Fibroblast of skin of left biceps (primary cell): Measurements from ENCODE around the gene PSMC1.
A peak's percentile ranks its signal among the peaks of the same experiment; 100 is the strongest.

Source experiments
- DNase-seq, 2 experiments: peaks; one replicate each; pipeline ENCODE4 v3.0.0-alpha.2; 2013; ENCODE audit warnings: low read depth in 2 of 2

Gene PSMC1

GRCh38 chr14:90276646-90277367, 20.5 kb downstream of the PSMC1 start:
- no peak for DNase-seq

- no peak for DNase-seq
These were observed 21.3 kb downstream of the PSMC1 start for GRCh38 chr14:90277581-90278198.

DNA sequence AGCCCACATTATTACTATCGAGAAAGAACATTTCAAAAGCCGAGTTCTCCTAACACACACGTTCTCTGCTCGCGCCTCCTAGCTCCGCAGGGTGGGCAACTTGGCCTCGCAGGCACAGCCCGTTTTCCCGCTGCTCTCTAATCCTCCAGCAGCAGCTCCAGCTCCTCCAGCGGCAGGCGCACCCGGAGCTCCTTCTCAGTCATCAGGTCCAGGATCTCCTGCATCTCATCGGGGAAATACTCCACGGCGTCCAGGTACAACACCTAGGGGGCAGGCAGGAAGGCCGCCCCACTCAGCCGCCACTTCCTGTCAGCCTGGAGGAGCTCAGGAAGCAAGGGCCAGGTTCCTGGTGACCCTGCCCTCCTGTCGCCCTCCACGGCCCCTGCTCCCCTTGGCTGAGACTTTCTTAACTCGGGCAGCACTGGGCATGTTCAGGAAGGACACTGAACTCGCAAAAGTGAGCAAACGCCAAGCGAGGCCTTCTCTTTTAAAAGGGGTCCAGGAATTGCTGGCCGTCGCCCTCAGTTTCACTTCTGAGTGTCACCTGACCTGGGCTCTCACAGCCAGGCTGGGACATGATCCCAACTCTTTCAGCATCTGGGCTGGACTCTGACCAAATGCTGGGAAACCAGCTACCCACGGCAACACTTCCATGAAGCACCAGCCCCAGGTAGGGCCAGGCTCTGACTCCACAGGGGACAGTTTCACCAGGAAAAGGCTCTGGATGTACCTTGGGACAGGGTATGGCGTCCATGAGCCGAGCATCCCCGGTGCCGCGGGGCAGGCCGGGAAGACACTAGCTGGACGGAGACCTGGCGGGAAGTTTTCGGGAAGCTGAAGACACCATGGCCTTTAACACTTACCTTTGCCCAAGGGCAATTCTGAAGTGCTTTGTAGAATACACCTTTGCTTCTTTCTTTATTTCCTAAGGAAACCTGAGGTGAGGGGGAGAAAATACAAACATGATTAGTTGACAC, 22.1 kb downstream of the PSMC1 start:
- DNase-seq = no peak

DNA sequence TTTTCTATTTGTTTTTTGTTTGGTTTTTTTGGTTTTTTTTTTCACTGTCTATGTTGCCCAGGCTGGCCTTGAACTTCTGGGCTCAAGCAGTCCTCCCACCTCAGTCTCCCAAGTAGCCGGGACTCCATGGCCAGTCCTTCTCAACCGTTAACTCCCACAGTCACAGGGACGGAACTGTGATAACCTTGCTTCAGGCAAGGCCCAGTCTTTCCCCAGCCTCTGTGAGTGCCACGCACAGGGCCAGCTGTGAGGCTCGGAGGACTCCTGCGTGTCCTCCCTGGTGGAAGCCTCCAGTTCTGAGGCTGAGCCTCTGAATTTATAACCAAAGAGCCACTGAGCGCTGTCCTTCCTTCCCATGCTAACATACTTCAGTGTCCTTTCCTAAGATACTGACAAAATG, 23.7 kb downstream of the PSMC1 start:
- DNase-seq = no peak

DNA sequence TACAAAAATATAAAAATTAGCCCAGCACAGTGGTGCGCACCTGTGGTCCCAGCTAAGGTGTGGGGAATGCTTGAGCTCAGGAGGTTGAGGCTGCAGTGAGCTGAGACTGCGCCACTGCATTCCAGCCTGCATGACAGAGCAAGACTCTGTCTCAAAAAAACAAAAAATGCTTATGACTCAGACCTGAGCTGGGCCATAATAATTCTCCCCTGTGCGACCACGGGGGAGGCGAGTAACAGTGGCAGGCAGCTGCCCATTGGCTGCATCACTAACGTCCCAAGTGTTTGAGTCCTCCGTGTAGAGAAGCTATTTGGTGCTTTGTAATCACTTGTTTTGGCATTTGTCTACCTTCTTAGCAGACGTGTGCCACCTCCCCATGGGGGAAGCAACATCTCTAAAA, 24.9 kb downstream of the PSMC1 start:
- DNase-seq = no peak

DNA sequence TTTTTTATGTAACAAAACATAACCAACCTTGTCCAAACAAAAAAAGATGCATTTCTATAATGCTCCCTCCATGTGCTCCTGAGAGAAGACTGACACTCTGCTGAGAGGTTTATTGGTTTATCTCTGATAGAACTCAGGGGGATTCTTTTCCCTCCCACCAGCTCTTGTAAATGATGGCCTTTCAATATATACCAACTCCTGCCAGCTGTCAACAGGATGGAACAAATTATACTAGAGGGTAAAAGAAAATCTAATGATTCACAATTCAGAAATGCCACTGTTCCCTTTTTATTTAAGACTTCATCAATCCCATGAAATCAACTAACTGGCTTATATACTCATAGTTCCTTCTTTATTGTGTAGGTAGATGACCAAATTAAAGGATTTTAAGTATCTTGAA, 25.4 kb downstream of the PSMC1 start:
- DNase-seq = no peak

GRCh38 chr14:90287791-90288190, 31.4 kb downstream of the PSMC1 start:
- no peak for DNase-seq

GRCh38 chr14:90288651-90289355, 32.5 kb downstream of the PSMC1 start:
- DNase-seq = no peak

DNA sequence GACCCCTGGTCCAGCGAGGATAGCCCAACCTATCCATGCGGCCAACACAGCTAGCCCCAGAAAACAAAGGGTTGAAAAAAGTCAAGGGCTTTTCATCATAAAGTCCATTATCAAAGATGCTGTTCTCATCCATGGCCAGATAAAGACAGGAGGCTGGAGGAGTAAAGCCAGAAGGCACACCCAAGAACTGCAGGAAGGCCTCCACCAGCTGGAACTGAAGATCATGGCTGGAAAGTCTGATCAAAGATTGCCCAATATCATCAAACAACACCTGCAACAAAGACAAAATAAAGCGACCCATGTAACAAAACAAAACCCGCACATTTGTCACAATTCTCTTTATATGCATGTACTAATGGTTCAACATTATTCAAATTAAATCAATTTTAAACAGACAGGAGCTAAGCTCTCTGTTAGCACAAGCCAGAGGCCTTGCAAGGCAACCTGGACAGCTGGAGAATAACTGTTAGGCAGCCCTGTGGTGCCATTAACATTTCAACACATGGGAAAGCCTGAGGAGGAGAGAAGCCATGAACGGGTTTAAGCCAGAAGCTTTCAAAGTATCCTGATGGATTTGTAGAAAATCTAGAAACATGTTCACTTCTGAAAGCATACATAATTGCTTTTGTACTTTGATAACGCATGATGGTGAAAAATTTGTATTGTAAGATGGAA, 34.1 kb downstream of the PSMC1 start:
- DNase-seq = no peak

DNA sequence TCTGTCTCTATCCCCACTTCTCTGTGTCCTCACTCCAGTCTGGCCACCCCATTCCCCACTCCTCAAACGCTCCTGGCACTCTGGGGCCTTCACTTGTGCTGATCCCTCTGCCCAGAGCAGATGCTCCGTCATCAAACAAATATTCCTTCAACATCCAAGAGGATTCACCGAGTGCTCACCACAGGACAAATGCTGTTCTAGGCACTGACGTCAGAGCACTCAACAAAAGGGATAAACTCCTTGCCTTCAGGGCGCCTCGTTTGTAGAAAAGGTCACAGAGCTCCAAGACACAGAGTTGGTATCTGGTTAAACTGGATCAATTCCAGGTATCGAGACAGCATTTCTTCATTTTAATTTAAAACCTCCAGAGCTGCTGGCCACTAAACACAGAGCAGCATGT, 35.3 kb downstream of the PSMC1 start:
- DNase-seq = no peak

DNA sequence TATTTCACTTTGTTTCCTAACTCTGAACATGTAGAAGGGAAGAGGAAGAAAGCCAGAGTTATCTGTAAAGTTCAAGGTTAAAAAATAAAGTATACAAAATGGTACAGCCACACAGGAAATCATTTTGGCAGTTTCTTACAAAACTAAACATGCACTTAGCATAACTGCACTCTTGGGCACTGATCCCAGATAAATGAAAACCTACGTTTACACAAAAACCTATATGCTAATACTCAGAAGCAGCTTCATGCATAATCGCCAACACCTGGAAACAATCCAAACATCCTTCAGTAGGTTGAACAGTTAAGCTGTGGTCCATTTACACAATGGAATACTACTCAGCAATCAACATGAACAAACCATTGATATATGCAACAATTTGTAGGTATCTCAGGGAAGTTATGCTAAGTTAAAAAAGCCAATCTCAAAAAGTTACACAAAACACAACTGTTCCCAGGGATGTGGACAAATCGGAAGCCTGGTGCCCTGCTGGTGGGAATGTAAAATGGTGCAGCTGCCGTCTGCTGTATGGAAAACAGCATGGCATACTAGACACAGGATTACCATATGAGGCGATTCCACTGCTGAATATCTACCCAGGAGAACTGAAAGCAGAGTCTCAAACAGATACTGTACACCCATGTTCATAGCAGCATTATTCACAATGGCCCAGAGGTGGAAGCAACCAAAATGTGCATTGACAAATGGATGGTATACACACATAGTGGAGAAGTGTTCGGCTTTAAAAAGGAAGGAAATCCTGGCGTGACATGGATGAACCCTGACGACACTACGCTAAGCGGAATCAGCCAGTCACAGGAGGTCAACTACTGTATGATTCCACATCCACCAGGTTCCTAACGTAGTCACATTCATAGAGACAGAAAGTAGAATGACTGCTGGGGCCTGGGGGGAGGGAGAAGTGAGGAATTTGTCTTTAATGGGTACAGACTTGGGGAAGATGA, 37.7 kb downstream of the PSMC1 start:
- DNase-seq = no peak

DNA sequence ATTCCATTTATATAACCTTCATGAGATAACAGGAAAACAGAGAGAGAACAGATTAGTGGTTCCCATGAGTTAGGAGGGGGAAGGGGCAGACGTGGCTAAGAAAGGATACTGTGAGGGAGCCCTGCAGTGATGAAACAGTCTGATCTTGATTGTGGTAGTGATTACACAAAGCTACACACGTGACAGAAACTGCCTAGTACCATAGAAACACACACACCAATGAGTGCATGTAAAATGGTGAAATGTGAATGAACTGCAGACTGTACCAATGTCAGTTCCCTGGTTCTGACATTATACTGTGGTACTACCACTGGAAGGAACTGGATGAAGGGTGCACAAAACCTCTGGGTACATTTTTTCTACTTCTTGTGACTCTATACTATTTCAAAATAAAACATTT, 38.5 kb downstream of the PSMC1 start:
- no peak for DNase-seq

DNA sequence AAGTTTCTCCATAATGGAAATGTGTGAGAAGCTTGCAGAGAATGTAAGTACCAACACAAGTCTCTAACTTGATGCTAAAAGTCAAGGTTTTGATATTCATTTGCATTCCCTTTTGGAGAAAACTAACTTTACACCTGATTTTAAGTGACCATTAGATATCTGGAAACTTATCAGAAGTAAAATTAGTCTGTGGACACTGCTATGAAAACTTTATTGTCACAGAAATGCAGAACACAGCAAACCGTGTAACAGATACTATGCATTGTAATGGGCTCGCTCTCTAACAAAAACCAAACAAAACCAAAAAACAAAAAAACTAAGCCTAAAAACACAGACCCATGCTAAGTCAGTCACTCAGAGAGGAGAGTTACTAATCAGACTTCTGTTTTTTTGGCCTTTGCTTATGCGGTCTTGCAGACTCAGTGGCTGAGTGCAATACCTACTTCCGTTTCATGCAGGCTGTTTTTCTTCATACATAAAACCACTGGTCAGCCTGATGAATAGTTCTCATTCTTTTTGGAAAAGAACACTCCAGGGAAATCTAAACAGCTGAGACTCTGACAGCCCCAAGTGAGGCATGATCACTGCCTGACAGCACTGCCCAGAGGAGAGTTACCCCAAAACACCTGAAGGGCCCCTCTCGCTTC, 39.6 kb downstream of the PSMC1 start:
- no peak for DNase-seq

- no peak for DNase-seq
These were observed 40.3 kb downstream of the PSMC1 start for GRCh38 chr14:90296641-90297040.

- no peak for DNase-seq
These were observed 41.7 kb downstream of the PSMC1 start for GRCh38 chr14:90297876-90298629.

- DNase-seq = no peak
These were observed 43.1 kb downstream of the PSMC1 start for GRCh38 chr14:90299408-90299807.

- DNase-seq = no peak
These were observed 44.3 kb downstream of the PSMC1 start for GRCh38 chr14:90300611-90301047.

- DNase-seq = no peak
These were observed 44.8 kb downstream of the PSMC1 start for GRCh38 chr14:90301122-90301521.

- DNase-seq = peak; percentile 37 to 50
These were observed 45.3 kb downstream of the PSMC1 start for GRCh38 chr14:90301668-90302090.
